Endothelial cell of umbilical vein (primary cell): ENCODE results near the gene KANK2. TPM values are rescaled to one million over a fixed set of nuclear protein-coding genes. Genes with fewer than 3 reads are reported as not detected.

Source experiments
- BruUV-seq: library from RNA; stranded (reverse); fragments of 400-500 nt; replicated peaks from 2 replicates; lab custom pipeline; 2021; lab: Mats Ljungman, UMichigan
- CTCF ChIA-PET: fragments of 300-600, 350-600 bp; sonication (Branson Sonifier 250); formaldehyde crosslinking; loops from one replicate; lab custom pipeline; 2021; ENCODE audit warnings: antibody characterized with exemption, inconsistent platforms; lab: Charles Lee
- POLR2A ChIA-PET: fragments of 300-600, 350-600 bp; sonication (Branson Sonifier 250); formaldehyde crosslinking; loops from one replicate; lab custom pipeline; 2021; ENCODE audit warnings: antibody characterized with exemption, inconsistent platforms; lab: Charles Lee
- DNase-seq: peaks from one replicate; pipeline ENCODE4 v3.0.0-alpha.2; 2011; ENCODE audit warnings: low read depth, low spot score
- FAIRE-seq: peaks from 2 replicates; lab custom pipeline; 2011; peaks lifted over from hg19 to GRCh38; lab: Jason Lieb, UNC
- H2AFZ ChIP-seq: 2 replicates; pipeline ENCODE4 v1.6.0; 2012; ENCODE audit warnings: low read depth, low read length, control low read depth, inconsistent platforms
- H3K27ac ChIP-seq: 2 replicates; pipeline ENCODE4 v1.5.1; 2011; ENCODE audit warnings: low read depth, mild to moderate bottlenecking, control low read depth, low read length, moderate library complexity; ENCODE audit not compliant: insufficient read depth
- H3K27me3 ChIP-seq, 2 experiments: 2 replicates each; pipeline versions ENCODE4 v1.6.0 to v1.6.1; 2011; ENCODE audit warnings: low read length in 2 of 2, mixed read lengths in 1 of 2; ENCODE audit not compliant: control insufficient read depth in 2 of 2, insufficient read depth in 2 of 2
- H3K36me3 ChIP-seq, 2 experiments: 2 replicates in 1 of 2; 3 replicates in 1 of 2; pipeline ENCODE4 v1.5.1; 2011; ENCODE audit warnings: low read length in 2 of 2, mild to moderate bottlenecking in 1 of 2, moderate library complexity in 1 of 2; ENCODE audit not compliant: control insufficient read depth in 2 of 2, insufficient read depth in 2 of 2; ENCODE audit errors: extremely low read depth in 1 of 2
- H3K4me1 ChIP-seq: 3 replicates; pipeline ENCODE4 v1.5.1; 2011; ENCODE audit warnings: mild to moderate bottlenecking, low read length; ENCODE audit not compliant: control insufficient read depth, insufficient read depth; ENCODE audit errors: extremely low read depth
- H3K4me2 ChIP-seq: 2 replicates; pipeline ENCODE4 v1.6.1; 2011; ENCODE audit warnings: low read length, control low read depth, mixed read lengths; ENCODE audit not compliant: insufficient read depth
- H3K4me3 ChIP-seq, 3 experiments: fragments of 200-600 bp in 1 of 3; sonication (generic), shearing (Covaris generic) in 1 of 3; replicated peaks in 1 of 3; 2 replicates each; pipeline ENCODE4 v1.5.1; 2011 to 2016; ENCODE audit warnings: control low read depth in 3 of 3, low read length in 3 of 3, mild to moderate bottlenecking in 2 of 3, inconsistent platforms in 1 of 3, low read depth in 1 of 3, moderate library complexity in 1 of 3; ENCODE audit not compliant: insufficient read depth in 1 of 3
- H3K79me2 ChIP-seq: 2 replicates; pipeline ENCODE4 v1.6.0; 2012; ENCODE audit warnings: low read length, inconsistent platforms; ENCODE audit not compliant: control insufficient read depth, insufficient read depth
- H3K9ac ChIP-seq: replicated peaks from 2 replicates; pipeline ENCODE3; 2011; ENCODE audit warnings: low read length, control low read depth; ENCODE audit not compliant: insufficient read depth; ENCODE audit errors: extremely low read depth
- H3K9me1 ChIP-seq: replicated peaks from 3 replicates; pipeline ENCODE4 v1.6.0; 2011; ENCODE audit warnings: mild to moderate bottlenecking, low read length; ENCODE audit not compliant: control insufficient read depth, insufficient read depth; ENCODE audit errors: extremely low read depth
- H3K9me3 ChIP-seq: replicated peaks from 2 replicates; pipeline ENCODE4 v1.5.1; 2012; ENCODE audit warnings: low read length, inconsistent platforms; ENCODE audit not compliant: control insufficient read depth, insufficient read depth
- H4K20me1 ChIP-seq: replicated peaks from 2 replicates; pipeline ENCODE3; 2011; ENCODE audit warnings: mild to moderate bottlenecking, low read length; ENCODE audit not compliant: control insufficient read depth, insufficient read depth; ENCODE audit errors: extremely low read depth
- CTCF ChIP-seq, 2 donors: IDR thresholded peaks; 1 replicate in 1 of 2; 2 replicates in 1 of 2; pipeline ENCODE4 v1.5.1; 2011; ENCODE audit warnings: low read length in 2 of 2, mild to moderate bottlenecking in 2 of 2, moderate library complexity in 2 of 2, control low read depth in 1 of 2, inconsistent platforms in 1 of 2, low read depth in 1 of 2; ENCODE audit not compliant: insufficient read depth in 1 of 2; ENCODE audit errors: extremely low read depth in 1 of 2
- EZH2 ChIP-seq: IDR thresholded peaks from 2 replicates; pipeline ENCODE4 v1.6.1; 2012; ENCODE audit warnings: borderline replicate concordance, low read depth, mild to moderate bottlenecking, moderate library complexity, low read length, inconsistent platforms; ENCODE audit not compliant: severe bottlenecking
- FOS ChIP-seq: IDR thresholded peaks from 2 replicates; pipeline ENCODE4 v1.6.1; 2011; ENCODE audit warnings: mild to moderate bottlenecking, low read length, moderate library complexity, borderline replicate concordance; ENCODE audit not compliant: insufficient read depth
- GATA2 ChIP-seq: IDR thresholded peaks from 2 replicates; pipeline ENCODE4 v1.7.0; 2011; ENCODE audit warnings: low read depth, mild to moderate bottlenecking, moderate library complexity, mixed read lengths, low read length; ENCODE audit not compliant: insufficient read length, insufficient read depth
- JUN ChIP-seq: IDR thresholded peaks from 2 replicates; pipeline ENCODE4 v1.6.1; 2011; ENCODE audit warnings: borderline replicate concordance, low read depth; ENCODE audit not compliant: insufficient read length, insufficient read depth
- MYC ChIP-seq: IDR thresholded peaks from one replicate; pipeline ENCODE4 v1.6.1; 2011; ENCODE audit warnings: mild to moderate bottlenecking, low read depth, low read length
- POLR2A ChIP-seq: IDR thresholded peaks from 2 replicates; pipeline ENCODE4 v1.6.1; 2012; ENCODE audit warnings: low read depth, mild to moderate bottlenecking, control low read depth, low read length
- POLR2AphosphoS5 ChIP-seq: IDR thresholded peaks from 2 replicates; pipeline ENCODE4 v1.6.1; 2012; ENCODE audit warnings: low read depth, mild to moderate bottlenecking, control low read depth, low read length, moderate library complexity; ENCODE audit not compliant: insufficient read depth
- dilution Hi-C: fragments of 300-500 bp; cut with MboI; formaldehyde crosslinking; loops from one replicate; pipeline ENCODE4 v1.15.0; 2019; ENCODE audit warnings: low sequenced_read_pairs; ENCODE audit not compliant: extremely low pct_ligation_motif_present
- intact Hi-C: fragments of 100-400 bp; cut with micrococcal nuclease; formaldehyde crosslinking; loops from one replicate; pipeline ENCODE4 v1.10.0; 2022
- polyA plus RNA-seq, 4 experiments: library from polyadenylated mRNA; depleted of rRNA in 3 of 4; stranded (reverse) in 3 of 4; unstranded in 1 of 4; fragments of >200 nt; gene quantifications; 2 replicates each; pipeline versions ENCODE4 v1.2.1 to v1.2.3, GENCODE V29; 2011 to 2012; ENCODE audit warnings: missing spikeins in 1 of 4
- total RNA-seq: library from RNA; stranded (reverse); gene quantifications from 2 replicates; pipeline ENCODE4 v1.2.3, GENCODE V29; 2021
- TF ChIP-seq, protein P1 (sequence below): IDR thresholded peaks from 2 replicates; pipeline ENCODE4 v1.6.1; 2011; ENCODE audit not compliant: insufficient read depth, insufficient read length

The KANK2 gene
- total and polyA plus RNA-seq, 2 donors (not counting 3 experiments of a cell fraction or from before 2014, with no cell fraction given) = 41.7 to 77.9 TPM

DNA sequence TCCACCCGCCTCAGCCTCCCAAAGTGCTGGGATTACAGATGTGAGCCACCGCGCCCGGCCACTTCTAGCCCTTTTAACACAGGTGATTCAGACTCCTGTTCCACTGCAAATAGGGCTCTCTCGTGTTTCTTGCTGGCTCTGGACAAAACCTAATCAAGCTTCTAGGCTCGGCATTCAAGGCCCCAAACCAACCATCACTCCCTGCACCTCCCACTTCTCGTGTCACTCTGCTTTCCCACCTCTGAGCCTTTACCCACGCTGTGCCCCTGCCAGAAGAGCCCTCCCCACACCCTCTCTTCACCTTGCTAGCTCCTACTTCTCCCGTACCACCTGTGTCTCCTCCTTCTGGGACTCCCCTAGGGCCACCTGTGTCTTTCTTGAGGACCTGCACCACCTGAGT is 19.8 kb downstream of the KANK2 start:
- dilution Hi-C loops (no loop called here), intact Hi-C loops (no loop called here)
- no peak overlapping the region for H3K9ac ChIP-seq
- no peak for DNase-seq
- H3K27me3 ChIP-seq = no peaks in the 10 kb centered on the region
- no peak for TF ChIP-seq CTCF (IDR thresholded peaks at IDR 0.05; ENCODE audit: extremely low read depth in 1 of 2, insufficient read depth in 1 of 2, low read depth in 1 of 2, low read length in 2 of 2)
- TF ChIP-seq JUN = no peak
- ChIA-PET CTCF (interaction anchor here (1.9 to 2.3 kb wide), 2 partner anchors 9 to 51 kb away, joined by 6 to 8 read pairs; no protein-coding TSS in a partner anchor), POLR2A (no interaction called here)
- no peak overlapping the region for H3K4me2 ChIP-seq
- peaks cover 10 to 30% of the 10 kb centered on the region in 2 experiments for H3K36me3 ChIP-seq
- H3K4me1 ChIP-seq = peaks cover 12% of the 10 kb centered on the region
- H3K27ac ChIP-seq = no peak overlapping the region
- H3K4me3 ChIP-seq = no peak overlapping the region
- no peak overlapping the region for H2AFZ ChIP-seq
- no peaks in the 10 kb centered on the region for H3K9me1 ChIP-seq
- H3K9me3 ChIP-seq = no peaks in the 10 kb centered on the region
- BruUV-seq = no TSS peak
- no peak for FAIRE-seq
- peaks cover 2% of the 10 kb centered on the region for H3K79me2 ChIP-seq
- no peaks in the 10 kb centered on the region for H4K20me1 ChIP-seq

DNA sequence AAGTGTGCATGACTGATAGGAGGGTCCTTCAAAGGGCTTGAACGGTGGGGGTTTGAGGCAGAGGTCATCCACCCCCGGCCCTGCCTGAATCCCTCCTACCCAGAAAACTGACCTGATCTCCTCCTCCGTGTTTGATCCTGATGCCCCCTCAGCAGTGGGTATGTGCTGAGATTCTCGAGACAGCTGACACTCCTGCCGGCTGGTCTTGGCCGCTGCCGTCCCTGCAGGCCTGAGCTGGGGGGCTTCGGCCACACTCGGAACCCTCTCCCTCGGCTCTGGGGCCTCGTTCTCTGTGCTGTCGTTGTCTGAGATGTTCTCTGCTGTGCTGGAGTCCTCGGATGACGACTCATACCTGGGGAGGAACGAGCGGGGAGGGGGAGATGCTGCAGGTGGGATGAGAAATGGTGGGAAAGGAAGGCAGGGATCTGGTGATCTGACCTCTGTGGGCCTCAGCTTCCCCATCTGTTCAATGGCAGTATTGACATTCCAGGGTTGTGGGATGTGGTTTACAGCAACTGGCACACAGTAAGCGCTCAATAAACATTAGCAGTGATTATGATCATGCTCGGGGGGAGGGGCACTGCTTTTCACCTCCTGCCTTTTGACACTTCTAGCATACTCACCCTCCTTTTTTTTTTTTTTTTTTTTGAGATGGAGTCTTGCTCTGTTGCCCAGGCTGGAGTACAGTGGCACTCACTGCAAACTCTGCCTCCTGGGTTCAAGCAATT is 20.7 kb downstream of the KANK2 start:
- FAIRE-seq (no peak), DNase-seq (no peak)
- H3K79me2 ChIP-seq = peaks cover 2% of the 10 kb centered on the region
- no peaks in the 10 kb centered on the region for H3K9me3 ChIP-seq
- peaks cover 13 to 34% of the 10 kb centered on the region in 2 experiments for H3K36me3 ChIP-seq
- intact Hi-C loops = no loop called here
- no peak overlapping the region for H2AFZ ChIP-seq
- H3K9me1 ChIP-seq = no peaks in the 10 kb centered on the region
- no peaks in the 10 kb centered on the region for H4K20me1 ChIP-seq
- ChIA-PET POLR2A (no interaction called here), CTCF (interaction anchor here (1.3 to 2.3 kb wide), 4 partner anchors 14 to 51 kb away, joined by 3 to 7 read pairs (median 5); no protein-coding TSS in a partner anchor)
- TF ChIP-seq FOS (no peak), GATA2 (no peak), CTCF (IDR thresholded peaks at IDR 0.05; ENCODE audit: extremely low read depth in 1 of 2, insufficient read depth in 1 of 2, low read depth in 1 of 2, low read length in 2 of 2) (no peak), JUN (no peak), POLR2A (no peak), POLR2AphosphoS5 (no peak), EZH2 (no peak), MYC (no peak)
- TF ChIP-seq, protein P1, sequence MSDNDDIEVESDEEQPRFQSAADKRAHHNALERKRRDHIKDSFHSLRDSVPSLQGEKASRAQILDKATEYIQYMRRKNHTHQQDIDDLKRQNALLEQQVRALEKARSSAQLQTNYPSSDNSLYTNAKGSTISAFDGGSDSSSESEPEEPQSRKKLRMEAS = no peak
- H3K4me1 ChIP-seq = peaks cover 12% of the 10 kb centered on the region
- no TSS peak for BruUV-seq
- H3K9ac ChIP-seq = no peak overlapping the region
- H3K27me3 ChIP-seq = no peaks in the 10 kb centered on the region
- H3K27ac ChIP-seq = no peak overlapping the region
- H3K4me3 ChIP-seq = no peak overlapping the region
- no peak overlapping the region for H3K4me2 ChIP-seq
- dilution Hi-C loops = no loop called here
